Measurements from ENCODE around the gene NSL1.

NSL1 gene

DNA sequence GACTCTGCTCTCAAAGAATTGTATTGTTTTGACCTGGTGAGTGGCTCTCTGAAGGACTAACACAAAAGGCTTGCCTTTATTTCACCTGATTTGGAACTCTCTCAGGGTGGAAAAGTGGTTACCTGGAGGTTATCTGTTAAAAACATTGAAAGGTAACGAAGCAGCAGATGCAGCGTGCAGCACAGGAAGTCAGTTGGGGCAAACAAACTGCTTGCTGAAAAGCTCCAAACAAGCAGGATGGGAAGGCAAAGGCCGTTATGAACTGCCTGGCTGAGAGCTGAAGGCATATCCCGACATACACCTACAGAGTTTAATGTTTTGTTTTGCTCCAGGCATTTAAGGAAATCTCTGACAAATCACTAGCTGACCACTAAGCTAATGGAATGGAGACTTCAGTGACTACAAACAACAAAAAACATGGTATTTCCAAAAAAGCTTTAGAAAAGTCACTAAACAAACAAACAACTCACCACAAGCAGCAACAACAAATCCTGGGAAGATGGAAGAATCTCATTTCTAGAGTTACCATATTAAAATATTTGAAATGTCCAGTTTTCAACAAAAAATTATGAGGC, 47.6 kb downstream of the NSL1 start:
- ChIA-PET CTCF (interaction anchor here (0.6 kb wide), 2 partner anchors 16 to 223 kb away, joined by 3 read pairs; no protein-coding TSS in a partner anchor), POLR2A (ENCODE audit: low non-redundant PET) (no interaction called here)
- no peak overlapping the region for H3K27ac ChIP-seq
- TF ChIP-seq, protein P1, sequence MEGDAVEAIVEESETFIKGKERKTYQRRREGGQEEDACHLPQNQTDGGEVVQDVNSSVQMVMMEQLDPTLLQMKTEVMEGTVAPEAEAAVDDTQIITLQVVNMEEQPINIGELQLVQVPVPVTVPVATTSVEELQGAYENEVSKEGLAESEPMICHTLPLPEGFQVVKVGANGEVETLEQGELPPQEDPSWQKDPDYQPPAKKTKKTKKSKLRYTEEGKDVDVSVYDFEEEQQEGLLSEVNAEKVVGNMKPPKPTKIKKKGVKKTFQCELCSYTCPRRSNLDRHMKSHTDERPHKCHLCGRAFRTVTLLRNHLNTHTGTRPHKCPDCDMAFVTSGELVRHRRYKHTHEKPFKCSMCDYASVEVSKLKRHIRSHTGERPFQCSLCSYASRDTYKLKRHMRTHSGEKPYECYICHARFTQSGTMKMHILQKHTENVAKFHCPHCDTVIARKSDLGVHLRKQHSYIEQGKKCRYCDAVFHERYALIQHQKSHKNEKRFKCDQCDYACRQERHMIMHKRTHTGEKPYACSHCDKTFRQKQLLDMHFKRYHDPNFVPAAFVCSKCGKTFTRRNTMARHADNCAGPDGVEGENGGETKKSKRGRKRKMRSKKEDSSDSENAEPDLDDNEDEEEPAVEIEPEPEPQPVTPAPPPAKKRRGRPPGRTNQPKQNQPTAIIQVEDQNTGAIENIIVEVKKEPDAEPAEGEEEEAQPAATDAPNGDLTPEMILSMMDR (conservative IDR thresholded peaks at IDR 0.05; ENCODE audit: low read depth): no peak
- no peak for DNase-seq (ENCODE audit: low spot score)

DNA sequence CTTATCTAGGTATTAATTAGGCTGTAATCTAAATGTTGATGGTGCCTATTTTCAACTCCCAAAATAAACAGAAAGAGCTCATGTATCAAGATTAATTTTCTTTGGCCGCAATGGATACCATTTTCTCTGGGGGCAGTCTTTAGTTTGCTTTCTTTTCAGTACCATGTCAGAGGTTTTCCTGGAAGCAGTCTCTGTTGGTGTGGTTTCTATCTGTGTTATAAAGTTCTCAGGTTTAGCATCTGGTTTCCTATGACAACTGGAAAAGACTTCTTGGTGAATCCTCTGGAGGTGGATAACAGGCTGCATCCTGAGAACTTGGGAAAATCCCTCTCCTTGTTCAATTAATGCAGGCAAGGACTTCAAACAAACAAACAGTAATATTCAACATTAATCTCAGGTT, 53.2 kb downstream of the NSL1 start:
- ChIA-PET CTCF (no interaction called here), POLR2A (ENCODE audit: low non-redundant PET) (no interaction called here)
- DNase-seq (ENCODE audit: low spot score): no peak
- no peak overlapping the region for H3K27ac ChIP-seq
- TF ChIP-seq, protein P1 (conservative IDR thresholded peaks at IDR 0.05; ENCODE audit: low read depth): no peak

DNA sequence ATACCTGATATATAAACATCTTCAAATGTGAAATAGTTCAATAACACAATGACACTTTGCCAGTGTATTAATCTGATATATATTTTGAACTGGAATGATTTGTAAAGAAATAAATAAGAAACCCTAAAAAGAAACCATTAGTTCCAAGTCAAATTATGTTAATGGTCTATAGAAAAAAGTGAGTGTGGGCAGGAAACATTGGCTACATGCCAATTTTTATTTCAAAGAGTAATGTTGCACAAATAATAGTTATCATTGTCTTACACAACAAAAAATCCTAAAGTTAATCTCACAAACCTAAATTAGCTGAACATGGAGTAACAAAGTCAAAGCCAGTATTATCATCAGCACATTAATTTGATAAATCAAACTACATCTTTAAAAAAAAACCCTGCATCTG, 54.0 kb downstream of the NSL1 start:
- ChIA-PET CTCF (no interaction called here), POLR2A (ENCODE audit: low non-redundant PET) (no interaction called here)
- TF ChIP-seq, protein P1 (conservative IDR thresholded peaks at IDR 0.05; ENCODE audit: low read depth): no peak
- no peak for DNase-seq (ENCODE audit: low spot score)
- H3K27ac ChIP-seq: no peak overlapping the region

DNA sequence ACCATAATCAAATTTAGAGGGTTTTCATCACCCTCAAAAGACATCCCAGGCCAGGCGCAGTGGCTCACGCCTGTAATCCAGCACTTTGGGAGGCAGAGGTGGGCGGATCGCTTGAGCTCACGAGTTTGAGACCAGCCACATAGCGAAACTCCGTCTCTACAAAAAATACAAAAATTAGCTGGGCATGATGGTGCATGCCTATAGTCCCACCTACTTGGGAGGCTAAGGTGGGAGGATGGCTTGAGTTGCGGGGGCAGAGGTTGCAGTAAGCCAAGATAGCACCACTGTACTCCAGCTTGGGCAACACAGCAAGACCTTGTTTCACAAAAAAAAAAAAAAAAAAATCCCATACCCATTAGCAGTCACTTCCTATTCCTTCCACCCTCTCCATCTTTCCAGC, 58.5 kb downstream of the NSL1 start:
- H3K27ac ChIP-seq: no peak overlapping the region
- CTCF ChIA-PET: no interaction called here
- no peak for DNase-seq (ENCODE audit: low spot score)
- TF ChIP-seq, protein P1 (conservative IDR thresholded peaks at IDR 0.05; ENCODE audit: low read depth): no peak
- POLR2A ChIA-PET (ENCODE audit: low non-redundant PET): no interaction called here

DNA sequence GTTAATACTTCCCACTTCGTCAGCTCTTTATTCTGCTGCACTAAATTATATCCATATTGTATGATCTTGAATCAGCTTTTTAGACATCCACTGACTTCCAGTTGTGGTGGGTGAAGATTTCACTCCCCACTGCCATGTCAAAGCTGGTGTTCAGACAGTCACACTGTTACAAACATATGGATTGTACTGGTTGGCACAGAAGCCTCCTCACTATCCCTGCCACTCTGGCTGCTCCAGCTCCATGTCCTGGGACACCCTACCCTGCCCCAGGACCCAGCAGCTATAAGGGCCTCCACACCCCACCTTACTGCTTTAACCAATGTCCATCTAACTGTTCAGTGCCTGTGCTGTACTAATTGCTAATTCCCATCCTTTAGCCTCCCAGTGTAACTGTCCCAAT, 59.9 kb downstream of the NSL1 start:
- ChIA-PET CTCF (no interaction called here), POLR2A (ENCODE audit: low non-redundant PET) (no interaction called here)
- TF ChIP-seq, protein P1 (conservative IDR thresholded peaks at IDR 0.05; ENCODE audit: low read depth): no peak
- DNase-seq (ENCODE audit: low spot score): no peak
- H3K27ac ChIP-seq: no peak overlapping the region

DNA sequence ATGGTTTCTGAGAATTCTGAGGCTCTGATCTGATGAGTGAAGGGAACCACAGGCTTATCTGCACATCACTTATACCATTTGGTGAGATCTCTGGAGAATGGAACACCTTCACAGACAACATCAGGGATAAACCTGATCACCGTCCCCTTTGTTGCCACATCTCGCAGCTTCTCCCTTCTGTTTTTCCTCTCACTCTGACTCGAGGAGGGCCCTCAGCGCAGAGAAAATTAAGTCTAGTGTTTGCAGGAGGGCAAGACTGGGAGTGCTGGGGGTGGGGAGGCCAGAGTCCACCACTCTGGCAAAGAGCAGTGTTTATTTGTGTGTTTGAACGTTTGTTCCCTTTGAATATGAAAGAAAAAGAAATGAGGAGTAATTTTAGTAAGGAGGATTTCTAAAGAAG, 63.0 kb downstream of the NSL1 start:
- ChIA-PET POLR2A (ENCODE audit: low non-redundant PET) (no interaction called here), CTCF (interaction anchor here (0.7 kb wide), 1 partner anchor 16 kb away, joined by 3 read pairs; no protein-coding TSS in a partner anchor)
- TF ChIP-seq, protein P1 (conservative IDR thresholded peaks at IDR 0.05; ENCODE audit: low read depth): no peak
- DNase-seq (ENCODE audit: low spot score): no peak
- no peak overlapping the region for H3K27ac ChIP-seq

Data from RWPE1 (cell line).